Muscle of arm (tissue), 12 donors: Measurements from ENCODE around the gene KIAA1328. TPM values are rescaled to one million over a fixed set of nuclear protein-coding genes. Genes with fewer than 3 reads are reported as not detected.
"Not testable (repeated sequence)": the region's sequence is repeated elsewhere in the genome, so short reads cannot be mapped to it uniquely, and the experiment has no call there.

Experiments used
- DNase-seq: peaks from one replicate; pipeline ENCODE4 v3.0.0-alpha.2; 2013
- polyA plus RNA-seq, 12 donors: library from polyadenylated mRNA; unstranded; fragments of 120-200 nt; gene quantifications; one replicate each; pipeline ENCODE4 v1.2.1, GENCODE V29; 2013; ENCODE audit not compliant: insufficient read length in 12 of 12

KIAA1328 gene
- polyA plus RNA-seq, 12 donors = 4.1 to 13.3 (median 6.5) TPM; not detected in 1

DNA sequence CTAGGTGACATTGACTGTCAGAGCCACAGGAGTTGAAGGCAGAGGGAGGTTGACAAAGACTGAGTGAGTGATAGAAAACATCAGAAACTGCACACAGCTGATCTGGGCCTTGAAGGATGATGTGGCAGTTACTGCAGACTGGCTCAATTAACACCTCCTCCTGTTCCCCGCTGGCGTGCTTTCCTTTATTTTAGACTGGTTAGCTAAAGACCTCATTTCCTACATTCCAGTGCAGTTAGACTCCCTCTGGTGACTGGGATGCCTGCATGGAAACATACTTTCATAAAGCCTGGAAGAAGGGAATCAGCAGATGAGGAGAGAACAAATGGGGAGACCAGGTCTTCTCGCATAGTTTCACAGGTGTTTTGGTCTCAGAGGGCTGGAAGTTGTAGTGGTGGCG is 7.2 kb upstream of the KIAA1328 start:
- no peak for DNase-seq

- DNase-seq = no peak
Observed at GRCh38 chr18:36825526-36825925, 3.4 kb upstream of the KIAA1328 start.

DNA sequence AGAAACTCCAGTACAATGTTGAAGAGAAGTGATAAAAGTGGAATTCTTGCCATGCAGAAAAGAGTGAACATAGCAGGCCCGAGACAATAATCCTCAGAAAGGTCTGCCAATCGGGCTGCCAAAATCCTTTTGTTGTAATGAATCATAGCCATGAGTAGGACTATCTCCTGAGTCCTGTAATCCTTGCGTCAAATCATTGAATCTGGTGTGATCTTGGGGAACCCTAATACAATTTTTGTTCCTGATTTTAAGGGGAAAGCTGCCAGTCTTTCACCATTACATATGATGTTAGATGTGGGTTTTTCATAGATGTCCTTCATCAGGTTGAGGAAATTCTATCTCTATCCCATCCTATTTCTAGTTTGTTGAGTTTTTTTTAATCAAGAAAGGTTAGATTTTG is 2.4 kb upstream of the KIAA1328 start:
- no peak for DNase-seq

DNA sequence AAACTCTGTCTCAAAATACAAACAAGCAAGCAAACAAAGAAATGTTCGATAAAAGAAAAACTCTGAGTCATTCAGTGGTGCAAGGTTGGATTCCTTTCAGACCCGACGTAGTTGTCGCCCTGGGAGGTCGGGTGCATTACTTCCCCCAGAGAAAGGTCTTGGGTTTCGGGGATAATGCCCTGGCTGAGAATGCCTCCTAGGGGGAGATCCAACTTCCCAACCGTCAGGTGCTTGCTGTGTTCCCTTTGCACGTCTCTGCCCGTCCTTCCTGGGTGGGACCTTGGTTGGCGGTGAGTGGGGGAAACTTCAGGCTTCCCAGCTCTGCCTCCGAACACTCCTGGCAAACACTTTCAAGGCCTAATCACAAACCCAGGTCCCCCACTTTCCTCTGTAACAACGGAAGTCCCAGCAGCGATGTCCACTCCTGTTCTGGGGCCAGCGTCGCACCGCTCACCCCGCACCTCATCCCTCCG is 734 bp upstream of the KIAA1328 start:
- no peak for DNase-seq

- DNase-seq = no peak
Observed at GRCh38 chr18:36829362-36830157, 633 bp downstream of the KIAA1328 start.

- DNase-seq = no peak
Observed at GRCh38 chr18:36830158-36830495, 1.2 kb downstream of the KIAA1328 start.

DNA sequence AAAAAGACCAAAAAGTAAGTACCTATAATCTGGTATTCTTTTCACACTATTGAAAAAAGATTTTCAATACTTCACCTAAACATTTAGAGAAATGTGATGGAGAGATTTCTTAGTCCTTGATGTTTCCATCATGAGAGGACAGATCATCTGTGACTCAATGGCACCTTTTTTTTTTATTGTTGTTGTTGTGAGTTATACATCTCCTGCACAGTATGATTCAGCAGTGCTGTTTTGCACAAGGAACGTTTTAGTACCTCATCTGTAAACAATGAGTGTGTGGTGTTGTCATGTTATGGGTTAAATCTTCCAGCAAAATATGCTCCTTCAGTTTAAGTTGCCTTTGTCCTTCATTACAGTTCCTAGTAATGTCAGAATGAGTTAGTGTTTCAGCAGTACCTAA is 2.2 kb downstream of the KIAA1328 start:
- DNase-seq = no peak

GRCh38 chr18:36833120-36833519 is 4.2 kb downstream of the KIAA1328 start:
- DNase-seq = no peak

- no peak for DNase-seq
Observed at GRCh38 chr18:36835927-36836326, 7.0 kb downstream of the KIAA1328 start.

DNA sequence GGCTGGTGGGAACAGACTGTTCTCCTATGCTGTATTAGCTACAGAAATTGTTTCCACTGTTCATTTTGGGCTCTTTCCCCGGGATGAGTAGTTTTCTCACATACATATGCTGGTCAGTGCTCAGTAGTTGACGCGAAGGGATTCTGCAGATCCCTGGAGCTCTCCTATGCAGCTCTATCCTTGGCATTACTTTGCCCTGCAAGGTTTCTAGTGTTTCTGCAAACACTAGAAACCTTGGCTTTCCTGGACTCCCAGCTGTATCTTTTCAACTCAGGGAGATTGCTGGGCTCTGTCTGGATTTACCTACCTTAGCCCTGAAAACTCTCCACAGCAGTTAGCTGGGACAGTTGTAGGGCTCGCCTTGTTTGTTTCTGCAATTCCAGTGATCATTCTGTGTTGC is 10.9 kb downstream of the KIAA1328 start:
- DNase-seq = no peak

DNA sequence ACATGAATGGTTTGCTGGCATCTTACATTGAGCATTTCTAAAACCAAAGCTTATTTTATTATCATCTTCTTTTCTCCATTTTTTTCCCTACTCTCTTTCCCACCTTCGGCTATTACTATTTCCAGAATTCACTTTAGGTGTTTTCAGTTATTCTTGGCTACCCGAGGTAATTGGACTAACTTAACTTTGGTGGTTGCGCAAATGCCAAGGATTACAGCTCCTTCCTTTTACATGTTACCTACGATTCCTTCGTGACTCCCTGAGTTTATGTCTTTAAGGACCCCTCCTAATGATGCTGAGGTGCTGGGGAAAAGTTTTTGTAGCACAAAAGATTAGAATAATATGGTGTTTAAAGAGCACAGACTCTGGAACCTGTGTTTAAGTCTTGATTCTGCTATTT is 14.3 kb downstream of the KIAA1328 start:
- no peak for DNase-seq

- no peak for DNase-seq
Observed at GRCh38 chr18:36843784-36844183, 14.9 kb downstream of the KIAA1328 start.

DNA sequence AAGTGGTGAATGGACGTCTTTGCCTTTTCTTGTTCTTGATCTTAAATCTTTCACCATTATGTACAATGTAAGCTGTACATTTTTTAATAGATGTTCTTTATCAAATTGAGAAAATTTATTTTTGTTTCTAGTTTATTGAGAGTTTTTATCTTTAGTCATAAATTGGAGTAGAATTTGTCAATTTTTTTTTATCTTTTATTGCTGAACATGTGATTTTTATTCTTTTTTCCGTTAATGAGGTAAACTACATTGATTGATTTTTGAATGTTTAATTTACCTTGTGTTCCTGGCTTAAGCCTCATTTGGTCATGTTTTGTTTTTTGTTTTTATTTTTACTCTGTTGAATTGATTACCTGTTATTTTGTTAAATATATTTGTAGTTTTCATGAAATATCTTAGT is 19.7 kb downstream of the KIAA1328 start:
- no peak for DNase-seq

- DNase-seq = no peak
Observed at GRCh38 chr18:36849288-36850006, 20.5 kb downstream of the KIAA1328 start.

DNA sequence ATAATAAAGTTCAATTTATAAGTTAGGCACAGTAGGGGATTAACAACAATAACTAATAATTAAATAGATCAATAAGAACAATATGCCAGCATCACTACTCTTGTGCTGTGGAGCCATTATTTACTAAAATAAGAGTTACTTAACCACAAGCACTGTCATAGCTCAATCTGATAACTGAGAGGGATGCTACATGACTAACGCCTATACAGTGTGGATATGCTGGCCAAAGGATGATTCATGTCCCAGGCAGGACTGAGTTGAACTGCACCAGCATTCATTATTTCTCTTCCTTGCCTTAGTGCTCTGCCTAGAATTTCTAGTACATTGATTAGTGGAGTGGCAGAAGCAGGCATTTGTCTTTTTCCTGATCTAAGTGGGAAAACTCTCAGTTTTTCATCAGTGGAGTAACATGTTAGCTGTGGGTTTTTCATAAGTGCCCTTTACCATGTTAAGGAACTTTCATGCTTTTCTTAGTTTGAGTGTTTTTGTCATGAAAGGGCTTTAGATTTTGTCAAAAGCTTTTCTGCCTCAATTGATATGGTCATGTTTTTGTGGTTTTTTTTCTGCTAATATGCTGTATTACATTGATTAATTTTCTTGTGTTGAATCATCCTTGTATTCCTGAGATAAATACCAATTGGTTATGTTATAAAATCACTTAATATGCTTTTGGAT is 21.7 kb downstream of the KIAA1328 start:
- no peak for DNase-seq

GRCh38 chr18:36851202-36851590 is 22.3 kb downstream of the KIAA1328 start:
- DNase-seq = no peak

- no peak for DNase-seq
Observed at GRCh38 chr18:36856815-36857214, 27.9 kb downstream of the KIAA1328 start.

- DNase-seq = no peak
Observed at GRCh38 chr18:36862182-36862581, 33.3 kb downstream of the KIAA1328 start.

GRCh38 chr18:36867056-36867455 is 38.1 kb downstream of the KIAA1328 start:
- no peak for DNase-seq

- DNase-seq = no peak
Observed at GRCh38 chr18:36871801-36872200, 42.9 kb downstream of the KIAA1328 start.

DNA sequence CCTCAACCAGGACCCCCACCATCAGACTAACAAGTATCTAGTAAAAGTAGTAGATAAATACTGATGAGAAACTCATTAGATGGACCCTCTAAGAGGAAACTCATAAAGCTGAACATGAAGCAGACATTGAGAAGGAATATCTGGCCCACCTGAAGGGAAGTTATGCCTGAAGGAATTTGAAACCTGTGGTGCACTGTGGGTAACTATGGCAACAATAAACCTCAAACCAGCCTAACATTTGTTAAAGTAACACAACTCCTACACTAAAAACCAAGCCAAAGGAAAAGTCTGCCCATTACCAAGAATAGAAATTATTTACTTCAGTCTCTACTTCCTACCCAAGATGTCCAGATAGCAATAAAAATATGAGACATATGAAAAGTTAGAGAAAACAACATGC is 43.4 kb downstream of the KIAA1328 start:
- DNase-seq = no peak

DNA sequence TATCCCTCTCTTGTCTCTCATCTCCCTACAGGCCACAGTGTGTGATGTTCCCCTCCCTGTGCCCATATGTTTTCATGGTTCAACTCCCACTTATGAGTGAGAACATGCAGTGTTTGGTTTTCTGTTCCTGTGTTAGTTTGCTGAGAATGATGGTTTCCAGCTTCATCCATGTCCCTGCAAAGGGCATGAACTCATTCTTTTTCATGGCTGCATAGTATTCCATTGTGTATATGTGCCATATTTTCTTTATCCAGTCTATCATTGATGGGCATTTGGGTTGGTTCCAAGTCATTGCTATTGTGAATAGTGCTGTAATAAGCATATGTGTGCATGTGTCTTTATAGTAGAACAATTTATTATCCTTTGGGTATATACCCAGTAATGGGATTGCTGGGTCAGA is 44.9 kb downstream of the KIAA1328 start:
- DNase-seq = not testable (repeated sequence)

DNA sequence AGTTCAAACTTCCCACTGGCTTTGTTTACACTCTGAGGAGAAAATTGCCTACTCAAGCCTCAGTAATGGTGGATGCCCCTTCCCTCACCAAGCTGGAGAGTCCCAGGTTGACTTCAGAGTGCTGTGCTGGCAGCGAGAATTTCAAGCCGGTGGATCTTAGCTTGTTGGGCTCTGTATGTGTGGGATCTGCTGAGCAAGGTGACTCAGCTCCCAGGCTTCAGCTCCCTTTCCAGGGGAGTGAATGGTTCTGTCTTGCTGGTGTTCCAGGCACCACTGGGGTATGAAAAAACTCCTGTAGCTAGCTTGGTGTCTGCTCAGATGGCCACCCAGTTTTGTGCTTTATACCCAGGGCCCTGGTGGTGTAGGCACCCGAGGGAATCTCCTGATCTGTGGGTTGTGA is 50.9 kb downstream of the KIAA1328 start:
- not testable (repeated sequence) for DNase-seq
